Neural cell (in vitro differentiated cells): ENCODE data around the gene MCM5. TPM values are rescaled to one million over a fixed set of nuclear protein-coding genes. Genes with fewer than 3 reads are reported as not detected.

ENCODE experiments used
- H2AFZ ChIP-seq: fragments of 200-600, 300-800 bp; sonication (generic), shearing (Covaris generic); 2 replicates; pipeline ENCODE4 v1.6.0; 2014; ENCODE audit warnings: low read depth, mild to moderate bottlenecking, antibody characterized with exemption, low read length, moderate library complexity
- H3F3A ChIP-seq: fragments of 200-600 bp; shearing (Covaris generic); 2 replicates; pipeline ENCODE4 v1.6.1; 2016; ENCODE audit warnings: mild to moderate bottlenecking, moderate library complexity, mixed read lengths, antibody characterized with exemption, low read length; ENCODE audit not compliant: insufficient read depth, poor library complexity, severe bottlenecking
- H3K27ac ChIP-seq: fragments of 200-600, 300-800 bp; sonication (generic), shearing (Covaris generic); 2 replicates; pipeline ENCODE4 v1.5.1; 2014; ENCODE audit warnings: mild to moderate bottlenecking, low read length, moderate library complexity
- H3K27me3 ChIP-seq: fragments of 300-800, 200-600 bp; sonication (generic), shearing (Covaris generic); 2 replicates; pipeline ENCODE4 v1.6.0; 2014; ENCODE audit warnings: mild to moderate bottlenecking, low read depth, low read length, moderate library complexity; ENCODE audit not compliant: insufficient read depth
- H3K36me3 ChIP-seq: fragments of 300-800, 200-600 bp; sonication (generic), shearing (Covaris generic); 2 replicates; pipeline ENCODE4 v1.5.1; 2014; ENCODE audit warnings: mild to moderate bottlenecking, antibody characterized with exemption, low read length, moderate library complexity; ENCODE audit not compliant: insufficient read depth
- H3K4me2 ChIP-seq: fragments of 300-800, 200-600 bp; sonication (generic), shearing (Covaris generic); 2 replicates; pipeline ENCODE4 v1.6.0; 2014; ENCODE audit warnings: mild to moderate bottlenecking, low read length
- H3K4me3 ChIP-seq: fragments of 300-800, 200-600 bp; sonication (generic), shearing (Covaris generic); 2 replicates; pipeline ENCODE4 v1.5.1; 2014; ENCODE audit warnings: mild to moderate bottlenecking, low read length, moderate library complexity
- H3K79me2 ChIP-seq: fragments of 200-600 bp; shearing (Covaris generic); replicated peaks from 2 replicates; pipeline ENCODE4 v1.6.0; 2014; ENCODE audit warnings: mild to moderate bottlenecking, low read length, moderate library complexity; ENCODE audit not compliant: insufficient read depth
- H3K9ac ChIP-seq: fragments of 300-800, 200-600 bp; sonication (generic), shearing (Covaris generic); 2 replicates; pipeline ENCODE4 v1.6.1; 2016; ENCODE audit warnings: mild to moderate bottlenecking, low read length, mixed read lengths
- H3K9me2 ChIP-seq: fragments of 200-600 bp; shearing (Covaris generic); 2 replicates; pipeline ENCODE4 v1.6.1; 2016; ENCODE audit warnings: mild to moderate bottlenecking, low read length, mixed read lengths; ENCODE audit not compliant: insufficient read depth
- H3K9me3 ChIP-seq: fragments of 200-600, 300-800 bp; sonication (generic), shearing (Covaris generic); 2 replicates; pipeline ENCODE4 v1.6.1; 2016; ENCODE audit warnings: mild to moderate bottlenecking, mixed run types, low read length, moderate library complexity, mixed read lengths
- H4K20me1 ChIP-seq: fragments of 200-600 bp; shearing (Covaris generic); 2 replicates; pipeline ENCODE4 v1.6.1; 2016; ENCODE audit warnings: mild to moderate bottlenecking, mixed run types; ENCODE audit not compliant: insufficient read depth
- CTCF ChIP-seq: fragments of 450-650 bp; IDR thresholded peaks from 2 replicates; pipeline ENCODE4 v1.5.1; 2014; ENCODE audit warnings: antibody characterized with exemption, mild to moderate bottlenecking, moderate library complexity; ENCODE audit not compliant: poor library complexity, severe bottlenecking
- EP300 ChIP-seq: fragments of 450-650 bp; conservative IDR thresholded peaks from 2 replicates; pipeline ENCODE4 v1.6.1; 2014; ENCODE audit warnings: antibody characterized with exemption, mild to moderate bottlenecking, moderate library complexity; ENCODE audit not compliant: poor library complexity, severe bottlenecking
- EZH2 ChIP-seq: fragments of 200-600, 300-800 bp; shearing (Covaris generic), sonication (generic); IDR thresholded peaks from 2 replicates; pipeline ENCODE4 v1.6.1; 2014; ENCODE audit warnings: antibody characterized with exemption, low read length, borderline replicate concordance, mild to moderate bottlenecking; ENCODE audit not compliant: insufficient read depth, poor library complexity, severe bottlenecking
- MXI1 ChIP-seq: fragments of 450-650 bp; conservative IDR thresholded peaks from 2 replicates; pipeline ENCODE4 v1.6.1; 2014; ENCODE audit warnings: antibody characterized with exemption, mild to moderate bottlenecking; ENCODE audit not compliant: poor library complexity, severe bottlenecking
- POLR2AphosphoS5 ChIP-seq: IDR thresholded peaks from 2 replicates; pipeline ENCODE4 v1.6.1; 2012
- RAD21 ChIP-seq: fragments of 450-650 bp; conservative IDR thresholded peaks from 2 replicates; pipeline ENCODE4 v1.6.1; 2014; ENCODE audit warnings: antibody characterized with exemption, mild to moderate bottlenecking, moderate library complexity
- REST ChIP-seq: IDR thresholded peaks from 2 replicates; pipeline ENCODE4 v1.6.1; 2012; ENCODE audit warnings: borderline replicate concordance
- SMC3 ChIP-seq: fragments of 450-650 bp; conservative IDR thresholded peaks from 2 replicates; pipeline ENCODE4 v1.6.1; 2014; ENCODE audit warnings: antibody characterized with exemption, mild to moderate bottlenecking, moderate library complexity; ENCODE audit not compliant: poor library complexity
- TAF1 ChIP-seq: IDR thresholded peaks from 2 replicates; pipeline ENCODE4 v1.6.1; 2012; ENCODE audit warnings: low read depth
- polyA plus RNA-seq: library from polyadenylated mRNA; depleted of rRNA; stranded (reverse); fragments of >200 nt; gene quantifications from 2 replicates; pipeline ENCODE4 v1.2.3, GENCODE V29; 2014

MCM5 gene
- polyA plus RNA-seq, 1 donor from 2014 or later: 6.9 TPM

GRCh38 chr22:35444685-35445399, 44.9 kb downstream of the MCM5 start:
- Histone ChIP-seq H3K9ac (no peak overlapping the region), H3K36me3 (no peaks in the 10 kb centered on the region), H3K9me3 (no peaks in the 10 kb centered on the region), H4K20me1 (no peaks in the 10 kb centered on the region), H3K79me2 (no peaks in the 10 kb centered on the region), H3K27ac (no peak overlapping the region), H3K27me3 (no peaks in the 10 kb centered on the region), H3K4me3 (no peak overlapping the region), H3F3A (no peaks in the 10 kb centered on the region), H3K4me2 (no peak overlapping the region), H3K9me2 (no peaks in the 10 kb centered on the region), H2AFZ (no peak overlapping the region)
- TF ChIP-seq CTCF (no peak), TAF1 (no peak), RAD21 (no peak), REST (no peak), POLR2AphosphoS5 (no peak), EZH2 (no peak), EP300 (no peak), MXI1 (no peak), SMC3 (no peak)

- Histone ChIP-seq H3K27ac (no peak overlapping the region), H3K79me2 (no peaks in the 10 kb centered on the region), H3K9me3 (no peaks in the 10 kb centered on the region), H2AFZ (no peak overlapping the region), H3K36me3 (no peaks in the 10 kb centered on the region), H3K4me3 (no peak overlapping the region), H3K27me3 (no peaks in the 10 kb centered on the region), H3K9me2 (no peaks in the 10 kb centered on the region), H3K9ac (no peak overlapping the region), H4K20me1 (no peaks in the 10 kb centered on the region), H3F3A (no peaks in the 10 kb centered on the region), H3K4me2 (no peak overlapping the region)
- TF ChIP-seq TAF1: no peak
- TF ChIP-seq EZH2: no peak
- no peak for TF ChIP-seq EP300
- TF ChIP-seq RAD21: no peak
- TF ChIP-seq SMC3: no peak
- no peak for TF ChIP-seq REST
- no peak for TF ChIP-seq MXI1
- no peak for TF ChIP-seq POLR2AphosphoS5
- TF ChIP-seq CTCF: no peak
These were observed 46.0 kb downstream of the MCM5 start for GRCh38 chr22:35445933-35446332.
